ENCODE measurements around the gene PPP1R1B.

PPP1R1B gene

GRCh38 chr17:39596543-39597267, 30.0 kb upstream of the PPP1R1B start:
- DNase-seq (ENCODE audit: low spot score): no peak
- CTCF ChIA-PET: interaction anchor here (0.6 to 0.7 kb wide), 2 partner anchors 302 to 390 kb away, joined by 4 to 5 read pairs; no protein-coding TSS in a partner anchor
- POLR2A ChIA-PET (ENCODE audit: low non-redundant PET): no interaction called here
- no peak overlapping the region for H3K27ac ChIP-seq
- TF ChIP-seq CTCF (conservative IDR thresholded peaks at IDR 0.05; ENCODE audit: low read depth): no peak

DNA sequence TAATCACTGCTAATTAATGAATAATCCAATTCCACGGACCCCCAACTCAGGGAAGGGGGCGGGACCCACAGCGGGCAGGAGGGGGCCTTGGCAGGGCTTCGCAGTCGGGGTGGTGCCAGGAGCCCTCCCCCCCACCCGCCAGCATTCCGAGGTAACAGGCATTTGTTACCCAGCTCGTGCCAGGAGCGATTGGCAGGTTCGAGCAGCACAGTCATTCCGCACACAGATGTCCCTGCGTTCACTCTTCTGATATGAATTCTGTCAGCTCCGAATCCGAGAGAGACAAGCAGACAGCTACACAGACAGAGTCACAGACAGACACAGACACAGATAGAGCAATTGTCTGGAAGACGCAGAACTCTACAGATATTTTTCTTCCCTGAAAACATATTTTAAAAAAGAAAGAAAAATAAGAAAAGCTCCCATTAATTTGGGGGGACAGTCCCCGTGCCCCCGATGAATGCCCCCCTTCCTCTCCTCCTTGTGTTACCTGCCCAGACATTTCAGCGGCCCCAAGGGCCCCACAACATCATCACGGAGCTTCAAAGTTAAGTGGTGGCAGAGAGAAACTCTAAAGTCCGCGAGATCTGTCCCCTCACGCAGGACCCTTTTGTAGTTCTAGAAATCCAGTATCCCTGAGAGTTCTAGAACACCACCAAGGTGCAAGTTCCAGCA, 29.2 kb upstream of the PPP1R1B start:
- CTCF ChIA-PET: interaction anchor here (0.7 to 3.6 kb wide), 3 partner anchors 21 to 301 kb away, joined by 4 to 22 read pairs (median 6); no protein-coding TSS in a partner anchor

GRCh38 chr17:39598047-39598481, 28.7 kb upstream of the PPP1R1B start:
- no peak for TF ChIP-seq CTCF (conservative IDR thresholded peaks at IDR 0.05; ENCODE audit: low read depth)
- ChIA-PET CTCF (interaction anchor here (1.1 to 3.6 kb wide), 2 partner anchors 22 to 25 kb away, joined by 6 to 22 read pairs; no protein-coding TSS in a partner anchor), POLR2A (ENCODE audit: low non-redundant PET) (no interaction called here)
- no peak overlapping the region for H3K27ac ChIP-seq
- no peak for DNase-seq (ENCODE audit: low spot score)

More for the DNA sequence above, 29.2 kb upstream of the PPP1R1B start:
- H3K27ac ChIP-seq: no peak overlapping the region
- no peak for TF ChIP-seq CTCF (conservative IDR thresholded peaks at IDR 0.05; ENCODE audit: low read depth)
- no peak for DNase-seq (ENCODE audit: low spot score)
- POLR2A ChIA-PET (ENCODE audit: low non-redundant PET): no interaction called here

DNA sequence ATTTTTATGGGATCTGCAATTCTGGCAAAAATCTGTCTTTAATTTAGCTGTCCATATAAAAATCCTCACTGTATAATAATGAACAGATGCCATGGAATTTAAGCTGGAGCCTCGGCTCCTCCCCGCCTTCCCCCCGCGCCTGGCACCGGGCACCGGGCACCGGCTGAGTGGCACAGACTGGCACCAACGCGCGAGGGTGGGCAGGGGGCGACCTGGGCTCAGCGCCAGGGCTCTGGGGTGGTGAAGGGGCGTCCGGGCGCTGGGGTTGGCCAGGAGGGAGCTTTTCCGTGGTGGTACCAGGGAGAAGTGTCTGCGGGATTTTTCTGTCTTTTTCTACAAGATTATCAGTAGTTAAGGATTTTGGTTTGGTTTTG, 28.1 kb upstream of the PPP1R1B start:
- ChIA-PET CTCF (interaction anchor here (1.1 to 3.6 kb wide), 2 partner anchors 23 to 24 kb away, joined by 6 to 22 read pairs; no protein-coding TSS in a partner anchor), POLR2A (ENCODE audit: low non-redundant PET) (no interaction called here)
- TF ChIP-seq CTCF (conservative IDR thresholded peaks at IDR 0.05; ENCODE audit: low read depth): no peak
- no peak overlapping the region for H3K27ac ChIP-seq
- DNase-seq (ENCODE audit: low spot score): no peak

GRCh38 chr17:39599004-39599664, 27.6 kb upstream of the PPP1R1B start:
- H3K27ac ChIP-seq: no peak overlapping the region
- DNase-seq (ENCODE audit: low spot score): no peak
- ChIA-PET POLR2A (ENCODE audit: low non-redundant PET) (no interaction called here), CTCF (interaction anchor here (0.7 to 3.6 kb wide), 2 partner anchors 24 to 730 kb away, joined by 4 to 22 read pairs; no protein-coding TSS in a partner anchor)
- TF ChIP-seq CTCF (conservative IDR thresholded peaks at IDR 0.05; ENCODE audit: low read depth): no peak

- POLR2A ChIA-PET (ENCODE audit: low non-redundant PET): no interaction called here
- no peak for DNase-seq (ENCODE audit: low spot score)
- CTCF ChIA-PET: interaction anchor here (0.7 to 3.6 kb wide), 2 partner anchors 23 to 730 kb away, joined by 4 to 22 read pairs; no protein-coding TSS in a partner anchor
- no peak overlapping the region for H3K27ac ChIP-seq
- TF ChIP-seq CTCF (conservative IDR thresholded peaks at IDR 0.05; ENCODE audit: low read depth): no peak
Measured at GRCh38 chr17:39599665-39600231, 27.0 kb upstream of the PPP1R1B start.

Measured in RWPE1 (cell line).